Hepatocyte (in vitro differentiated cells): ENCODE data around the gene SP3.

Experiments used
- CTCF ChIP-seq: fragments of 200-600 bp; sonication (generic); IDR thresholded peaks from 2 replicates; pipeline ENCODE4 v1.5.1; 2016; ENCODE audit warnings: antibody characterized with exemption, mild to moderate bottlenecking; ENCODE audit not compliant: poor library complexity
- EZH2 ChIP-seq: fragments of 200-600 bp; sonication (generic); IDR thresholded peaks from 2 replicates; pipeline ENCODE4 v1.6.1; 2016; ENCODE audit warnings: antibody characterized with exemption, mild to moderate bottlenecking, borderline replicate concordance
- EZH2phosphoT487 ChIP-seq: fragments of 200-600 bp; sonication (generic); IDR thresholded peaks from one replicate; pipeline ENCODE4 v1.6.1; 2018; ENCODE audit warnings: antibody characterized with exemption, mild to moderate bottlenecking, low read depth, moderate library complexity; ENCODE audit not compliant: unreplicated experiment, severe bottlenecking

- TF ChIP-seq CTCF (no peak), EZH2 (no peak), EZH2phosphoT487 (no peak)
Measured at GRCh38 chr2:173948842-173949241, 16.3 kb downstream of the SP3 start.
